Muscle layer of colon (tissue), 2 donors: ENCODE data around the gene SYT1.

Source experiments
- H3K27ac ChIP-seq: one replicate; pipeline ENCODE4 v1.7.0; 2013; ENCODE audit warnings: low read depth, mild to moderate bottlenecking, low read length, moderate library complexity
- H3K27me3 ChIP-seq, 2 donors: one replicate each; pipeline ENCODE4 v1.7.0; 2013; ENCODE audit warnings: low read length in 2 of 2, mild to moderate bottlenecking in 2 of 2; ENCODE audit not compliant: insufficient read depth in 2 of 2, control insufficient read depth in 1 of 2
- H3K36me3 ChIP-seq: one replicate; pipeline ENCODE4 v1.7.0; 2013; ENCODE audit warnings: mild to moderate bottlenecking, low read length; ENCODE audit not compliant: insufficient read depth
- H3K4me1 ChIP-seq: one replicate; pipeline ENCODE4 v1.7.0; 2013; ENCODE audit warnings: mild to moderate bottlenecking, low read length; ENCODE audit not compliant: insufficient read depth
- H3K4me3 ChIP-seq, 2 donors: one replicate each; pipeline ENCODE4 v1.7.0; 2013; ENCODE audit warnings: low read length in 2 of 2, low read depth in 1 of 2, mild to moderate bottlenecking in 1 of 2, moderate library complexity in 1 of 2
- H3K9ac ChIP-seq: one replicate; pipeline ENCODE4 v1.7.0; 2013; ENCODE audit warnings: low read length
- H3K9me3 ChIP-seq: one replicate; pipeline ENCODE4 v1.7.0; 2013; ENCODE audit warnings: mild to moderate bottlenecking, low read length
- donor health status: abdominal sarcoma.
- donor health status: Adenocarcinoma of cecum.

The SYT1 gene

DNA sequence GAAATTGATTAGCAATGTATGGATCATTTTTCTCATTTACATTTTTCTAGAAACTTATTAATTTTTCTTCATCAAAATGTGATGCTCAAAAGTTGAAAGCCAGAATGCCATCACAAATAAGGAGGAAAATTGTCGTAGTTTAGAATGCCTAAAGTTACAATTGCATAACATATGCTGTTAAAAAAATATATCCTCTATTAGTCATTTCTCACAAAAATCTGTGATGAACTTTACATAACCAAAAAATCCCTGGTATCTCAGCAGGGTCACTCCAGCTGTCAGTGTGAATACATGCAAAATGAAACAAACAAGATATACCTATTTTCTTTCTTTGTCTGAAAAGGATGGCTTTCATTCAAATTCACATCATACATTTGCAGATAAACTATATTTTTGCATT, 467.3 kb downstream of the SYT1 start:
- no peak overlapping the region for H3K9ac ChIP-seq
- no peaks in the 10 kb centered on the region for H3K4me1 ChIP-seq
- no peaks in the 10 kb centered on the region for H3K27me3 ChIP-seq
- H3K36me3 ChIP-seq: no peaks in the 10 kb centered on the region
- H3K27ac ChIP-seq: no peak overlapping the region
- H3K4me3 ChIP-seq: no peak overlapping the region
- no peaks in the 10 kb centered on the region for H3K9me3 ChIP-seq

DNA sequence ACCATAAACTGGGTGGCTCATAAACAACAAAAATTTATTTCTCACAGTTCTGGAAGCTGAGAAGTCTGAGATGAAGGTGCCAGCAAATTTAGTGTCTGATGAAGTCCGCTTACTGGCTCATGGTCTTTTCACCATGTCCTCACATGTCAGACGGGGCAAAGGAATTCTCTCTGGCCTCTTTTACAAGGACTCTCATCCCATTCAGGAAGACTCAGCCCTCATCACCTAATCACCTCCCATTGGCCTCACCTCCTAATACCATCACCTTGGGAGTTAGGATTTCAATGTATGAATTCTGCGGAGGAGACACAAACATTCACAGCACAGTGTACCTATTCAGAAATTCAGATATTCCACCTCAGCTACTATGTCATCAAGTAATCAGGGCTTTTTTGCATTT, 468.6 kb downstream of the SYT1 start:
- no peaks in the 10 kb centered on the region for H3K27me3 ChIP-seq
- H3K4me1 ChIP-seq: no peaks in the 10 kb centered on the region
- H3K27ac ChIP-seq: no peak overlapping the region
- H3K9ac ChIP-seq: no peak overlapping the region
- no peaks in the 10 kb centered on the region for H3K36me3 ChIP-seq
- no peak overlapping the region for H3K4me3 ChIP-seq
- no peaks in the 10 kb centered on the region for H3K9me3 ChIP-seq

GRCh38 chr12:79337662-79338290, 473.2 kb downstream of the SYT1 start:
- no peak overlapping the region for H3K27ac ChIP-seq
- H3K4me3 ChIP-seq: no peak overlapping the region
- H3K27me3 ChIP-seq: no peaks in the 10 kb centered on the region
- no peaks in the 10 kb centered on the region for H3K9me3 ChIP-seq
- no peak overlapping the region for H3K9ac ChIP-seq
- H3K4me1 ChIP-seq: no peaks in the 10 kb centered on the region
- H3K36me3 ChIP-seq: no peaks in the 10 kb centered on the region

GRCh38 chr12:79344855-79345847, 480.6 kb downstream of the SYT1 start:
- Histone ChIP-seq H3K36me3 (no peaks in the 10 kb centered on the region), H3K4me3 (no peak overlapping the region), H3K27me3 (no peaks in the 10 kb centered on the region), H3K9me3 (no peaks in the 10 kb centered on the region), H3K9ac (no peak overlapping the region), H3K27ac (no peak overlapping the region), H3K4me1 (no peaks in the 10 kb centered on the region)

DNA sequence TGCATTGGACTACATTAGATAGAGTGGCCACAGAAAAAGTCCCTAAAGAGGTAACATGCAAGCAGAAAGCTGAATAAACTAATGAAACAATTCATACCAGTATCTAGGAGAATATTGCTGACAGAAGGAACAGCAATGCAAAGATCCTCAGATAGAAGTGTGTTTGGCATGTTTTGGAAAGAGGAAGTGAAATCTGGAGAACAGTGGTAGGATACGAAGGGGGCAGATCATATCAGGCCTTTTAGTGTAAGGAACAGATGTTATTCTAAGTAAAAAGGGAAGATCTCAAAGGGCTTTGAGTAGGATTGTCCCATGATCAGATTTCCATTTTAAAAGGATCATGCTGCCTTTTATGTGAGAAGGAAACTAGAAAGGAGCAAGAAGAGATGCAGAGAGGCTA, 483.3 kb downstream of the SYT1 start:
- Histone ChIP-seq H3K27me3 (no peaks in the 10 kb centered on the region), H3K9ac (no peak overlapping the region), H3K27ac (no peak overlapping the region), H3K4me3 (no peak overlapping the region), H3K4me1 (no peaks in the 10 kb centered on the region), H3K9me3 (no peaks in the 10 kb centered on the region), H3K36me3 (no peaks in the 10 kb centered on the region)

- Histone ChIP-seq H3K36me3 (no peaks in the 10 kb centered on the region), H3K4me1 (no peaks in the 10 kb centered on the region), H3K4me3 (no peak overlapping the region), H3K27ac (no peak overlapping the region), H3K27me3 (no peaks in the 10 kb centered on the region), H3K9me3 (no peaks in the 10 kb centered on the region), H3K9ac (no peak overlapping the region)
Observed at GRCh38 chr12:79351251-79351650, 486.7 kb downstream of the SYT1 start.

- no peak overlapping the region for H3K4me3 ChIP-seq
- H3K4me1 ChIP-seq: peaks cover 6% of the 10 kb centered on the region
- no peak overlapping the region for H3K27ac ChIP-seq
- no peaks in the 10 kb centered on the region for H3K36me3 ChIP-seq
- no peaks in the 10 kb centered on the region for H3K9me3 ChIP-seq
- no peaks in the 10 kb centered on the region for H3K27me3 ChIP-seq
- no peak overlapping the region for H3K9ac ChIP-seq
Observed at GRCh38 chr12:79356216-79356615, 491.6 kb downstream of the SYT1 start.

DNA sequence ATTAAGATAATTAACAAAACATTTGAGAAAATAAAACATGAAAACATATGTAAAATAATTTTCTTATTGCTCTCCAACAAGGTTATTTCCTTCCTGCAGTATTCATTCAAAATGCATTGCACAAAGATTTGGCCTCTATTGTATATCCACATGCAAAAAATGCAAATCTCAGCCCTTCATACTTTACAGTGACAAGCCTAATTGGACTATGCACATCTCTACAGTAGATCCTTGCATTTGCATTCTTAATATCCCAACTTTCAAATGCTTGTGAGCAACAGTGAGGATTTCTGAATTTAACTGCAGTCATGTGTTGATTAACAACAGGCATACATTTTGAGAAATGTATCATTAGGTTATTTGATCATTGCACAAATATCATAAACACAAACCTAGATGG, 492.5 kb downstream of the SYT1 start:
- Histone ChIP-seq H3K4me3 (no peak overlapping the region), H3K27ac (no peak overlapping the region), H3K9me3 (no peaks in the 10 kb centered on the region), H3K4me1 (peaks cover 7% of the 10 kb centered on the region), H3K36me3 (no peaks in the 10 kb centered on the region), H3K27me3 (no peaks in the 10 kb centered on the region), H3K9ac (no peak overlapping the region)

DNA sequence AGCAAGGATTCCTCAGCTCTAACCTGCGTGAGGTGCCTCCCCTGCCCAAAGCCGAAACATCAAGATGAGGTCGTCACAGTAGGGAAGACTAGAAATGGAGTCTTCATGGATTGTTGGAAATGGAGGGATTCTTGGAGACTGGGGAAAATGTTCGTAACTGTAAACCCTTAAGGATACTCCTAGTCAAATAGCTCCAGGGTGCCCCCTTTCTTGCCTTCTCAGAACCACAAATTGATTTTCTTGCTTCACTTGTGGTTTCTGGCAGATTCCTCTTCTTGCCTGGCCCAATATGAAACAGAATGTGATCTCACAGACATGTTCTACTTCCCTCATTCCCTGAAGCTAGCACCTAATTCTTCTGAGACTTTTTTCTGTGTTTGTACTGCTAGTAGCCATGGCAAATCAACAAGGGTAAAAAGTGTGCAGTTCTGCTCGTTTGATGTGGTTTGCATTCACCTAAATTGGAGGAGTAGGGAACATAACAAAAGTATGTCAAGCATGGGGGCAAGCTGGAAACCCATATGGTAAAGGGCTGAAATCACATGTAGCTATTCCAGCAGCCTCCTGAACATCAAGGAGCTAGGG, 494.2 kb downstream of the SYT1 start:
- no peaks in the 10 kb centered on the region for H3K9me3 ChIP-seq
- no peak overlapping the region for H3K27ac ChIP-seq
- H3K4me1 ChIP-seq: peaks cover 7% of the 10 kb centered on the region
- H3K27me3 ChIP-seq: no peaks in the 10 kb centered on the region
- H3K9ac ChIP-seq: no peak overlapping the region
- H3K4me3 ChIP-seq: no peak overlapping the region
- H3K36me3 ChIP-seq: no peaks in the 10 kb centered on the region

- Histone ChIP-seq H3K9me3 (no peaks in the 10 kb centered on the region), H3K4me3 (no peak overlapping the region), H3K36me3 (no peaks in the 10 kb centered on the region), H3K4me1 (peaks cover 7% of the 10 kb centered on the region), H3K27ac (no peak overlapping the region), H3K27me3 (no peaks in the 10 kb centered on the region), H3K9ac (no peak overlapping the region)
Observed at GRCh38 chr12:79360286-79360685, 495.7 kb downstream of the SYT1 start.

DNA sequence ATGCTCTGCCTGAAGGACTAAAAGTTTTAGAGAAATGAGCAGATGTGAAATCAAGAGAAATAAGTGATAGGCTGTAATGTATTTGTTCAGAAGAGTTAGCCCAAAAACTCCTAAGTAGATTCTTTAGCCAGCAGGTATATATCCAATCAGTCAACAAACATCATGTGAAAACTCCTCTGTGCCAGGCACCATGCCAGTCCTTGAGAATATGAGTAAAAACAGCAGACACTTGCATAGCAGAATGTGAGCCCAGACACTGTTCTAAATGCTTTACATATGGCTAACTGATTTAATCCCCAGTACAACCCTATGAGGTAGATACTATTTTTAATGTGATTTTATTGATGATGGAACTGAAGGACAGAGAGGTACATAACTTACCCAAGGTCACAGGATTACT, 496.4 kb downstream of the SYT1 start:
- no peaks in the 10 kb centered on the region for H3K9me3 ChIP-seq
- H3K36me3 ChIP-seq: no peaks in the 10 kb centered on the region
- peaks cover 7% of the 10 kb centered on the region for H3K4me1 ChIP-seq
- no peaks in the 10 kb centered on the region for H3K27me3 ChIP-seq
- no peak overlapping the region for H3K9ac ChIP-seq
- H3K4me3 ChIP-seq: no peak overlapping the region
- no peak overlapping the region for H3K27ac ChIP-seq
